ENCODE results near the gene ATRNL1. TPM values are rescaled to one million over a fixed set of nuclear protein-coding genes. Genes with fewer than 3 reads are reported as not detected.
"Not testable (repeated sequence)": the region's sequence is repeated elsewhere in the genome, so short reads cannot be mapped to it uniquely, and the experiment has no call there.

Gene ATRNL1
- polyA plus RNA-seq, 4 donors = 0.78 to 1.1 TPM; not detected in 2

DNA sequence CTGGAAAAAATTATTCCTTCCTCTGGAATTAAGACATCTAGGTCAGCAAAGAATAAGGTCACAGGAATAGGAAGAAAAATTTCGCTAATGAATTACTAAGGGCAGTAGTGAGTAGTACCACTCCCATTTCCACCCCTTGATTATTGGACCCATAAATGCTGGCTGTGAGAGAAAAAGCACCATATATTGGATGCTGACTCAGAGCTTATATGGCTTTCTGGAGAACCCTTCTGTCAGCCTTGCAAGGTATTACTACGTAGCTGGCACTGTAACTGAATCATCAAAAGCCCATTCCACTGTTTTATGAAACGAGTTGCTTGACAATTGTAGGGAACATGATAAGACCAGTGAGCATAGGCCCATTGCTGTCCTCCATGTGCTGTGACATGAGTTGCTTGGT is 179.3 kb downstream of the ATRNL1 start:
- FAIRE-seq (no peak), DNase-seq (peak in 1 of 2 donors; percentile 7)
- no peak overlapping the region for H3K27ac ChIP-seq (ENCODE audit: low read depth in 1 of 3, low read length in 2 of 3)
- H3K36me3 ChIP-seq (ENCODE audit: control insufficient read depth in 3 of 3, insufficient read depth in 2 of 3, low read depth in 1 of 3, low read length in 3 of 3) = no peaks in the 10 kb centered on the region
- H3K27me3 ChIP-seq (ENCODE audit: control insufficient read depth in 3 of 3, insufficient read depth in 3 of 3, low read length in 3 of 3) = no peaks in the 10 kb centered on the region
- no peaks in the 10 kb centered on the region for H3K9me3 ChIP-seq (ENCODE audit: control insufficient read depth in 2 of 2, insufficient read depth in 1 of 2, low read depth in 1 of 2, low read length in 1 of 2)
- H3K4me3 ChIP-seq (ENCODE audit: low read depth in 1 of 3, low read length in 3 of 3) = no peak overlapping the region
- 12 to 62% (median 36%) methylated on average over 3 of the region's 3 CpGs for WGBS, 3 donors
- no peaks in the 10 kb centered on the region for H3K4me1 ChIP-seq (ENCODE audit: control insufficient read depth in 3 of 3, insufficient read depth in 2 of 3, low read depth in 1 of 3, low read length in 2 of 3)

DNA sequence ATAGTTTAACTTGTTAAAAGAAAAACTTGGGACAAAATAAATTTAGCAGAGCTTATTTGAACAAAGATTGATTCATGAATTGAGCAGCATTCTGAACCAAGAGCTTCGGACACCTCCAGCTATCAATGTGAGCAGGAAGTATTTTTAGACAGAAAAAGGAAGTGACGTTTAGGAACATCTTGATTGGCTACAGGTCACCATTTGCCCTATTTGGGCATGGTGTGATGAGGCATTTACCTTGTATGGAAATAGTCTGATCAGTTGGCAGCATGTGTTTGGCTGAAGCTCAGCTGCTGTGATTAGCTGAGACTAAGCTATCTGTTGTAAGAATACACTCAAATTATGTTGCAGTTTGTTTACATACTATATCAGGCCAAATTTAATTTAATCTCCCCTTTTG is 185.1 kb downstream of the ATRNL1 start:
- H3K36me3 ChIP-seq (ENCODE audit: control insufficient read depth in 3 of 3, insufficient read depth in 2 of 3, low read depth in 1 of 3, low read length in 3 of 3) = no peaks in the 10 kb centered on the region
- DNase-seq (no peak), FAIRE-seq (no peak)
- H3K4me3 ChIP-seq (ENCODE audit: low read depth in 1 of 3, low read length in 3 of 3) = no peak overlapping the region
- H3K9me3 ChIP-seq (ENCODE audit: control insufficient read depth in 2 of 2, insufficient read depth in 1 of 2, low read depth in 1 of 2, low read length in 1 of 2) = no peaks in the 10 kb centered on the region
- H3K4me1 ChIP-seq (ENCODE audit: control insufficient read depth in 3 of 3, insufficient read depth in 2 of 3, low read depth in 1 of 3, low read length in 2 of 3) = no peaks in the 10 kb centered on the region
- no peak overlapping the region for H3K27ac ChIP-seq (ENCODE audit: low read depth in 1 of 3, low read length in 2 of 3)
- H3K27me3 ChIP-seq (ENCODE audit: control insufficient read depth in 3 of 3, insufficient read depth in 3 of 3, low read length in 3 of 3) = no peaks in the 10 kb centered on the region
- 56 to 64% (median 59%) methylated on average over 2 of the region's 2 CpGs for WGBS, 3 donors

DNA sequence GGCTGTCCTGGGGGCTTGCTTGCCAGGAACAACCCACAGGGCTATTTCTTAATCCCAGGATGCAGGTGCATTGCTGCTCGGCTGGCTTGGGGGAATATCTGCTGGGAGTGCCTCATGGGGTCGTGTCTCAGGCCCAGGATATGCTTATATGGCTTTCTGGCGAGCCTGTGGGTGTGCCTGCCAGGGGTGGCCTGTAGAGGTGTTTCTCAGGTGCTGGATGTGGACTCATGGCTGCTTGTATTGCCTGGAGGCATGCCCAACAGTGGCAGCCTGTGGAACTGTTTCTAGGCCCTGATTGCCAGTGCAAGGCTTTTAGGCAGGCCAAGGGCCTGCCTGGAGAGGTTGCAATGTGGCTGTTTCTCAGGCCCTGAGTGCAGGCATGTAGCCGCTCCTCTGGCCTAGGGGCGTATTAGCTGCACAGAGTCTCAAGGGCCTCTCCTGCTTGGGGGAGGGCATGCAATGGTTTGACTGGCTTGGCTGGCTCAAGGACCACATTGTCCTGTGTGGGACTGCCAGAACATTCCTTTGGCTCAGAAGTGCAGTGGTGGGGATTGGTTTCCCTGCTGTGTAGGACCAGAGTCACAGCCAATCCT is 202.1 kb downstream of the ATRNL1 start:
- FAIRE-seq = no peak
- H3K9me3 ChIP-seq (ENCODE audit: control insufficient read depth in 2 of 2, insufficient read depth in 1 of 2, low read depth in 1 of 2, low read length in 1 of 2) = peaks cover 0 to 9% of the 10 kb centered on the region in 2 donors
- no peak overlapping the region for H3K4me3 ChIP-seq (ENCODE audit: low read depth in 1 of 3, low read length in 3 of 3)
- no peaks in the 10 kb centered on the region for H3K4me1 ChIP-seq (ENCODE audit: control insufficient read depth in 3 of 3, insufficient read depth in 2 of 3, low read depth in 1 of 3, low read length in 2 of 3)
- no peak overlapping the region for H3K27ac ChIP-seq (ENCODE audit: low read depth in 1 of 3, low read length in 2 of 3)
- H3K27me3 ChIP-seq (ENCODE audit: control insufficient read depth in 3 of 3, insufficient read depth in 3 of 3, low read length in 3 of 3) = no peaks in the 10 kb centered on the region
- WGBS, 3 donors = 57 to 70% (median 62%) methylated on average over 5 of the region's 5 CpGs
- H3K36me3 ChIP-seq (ENCODE audit: control insufficient read depth in 3 of 3, insufficient read depth in 2 of 3, low read depth in 1 of 3, low read length in 3 of 3) = no peaks in the 10 kb centered on the region
- DNase-seq = no peak

DNA sequence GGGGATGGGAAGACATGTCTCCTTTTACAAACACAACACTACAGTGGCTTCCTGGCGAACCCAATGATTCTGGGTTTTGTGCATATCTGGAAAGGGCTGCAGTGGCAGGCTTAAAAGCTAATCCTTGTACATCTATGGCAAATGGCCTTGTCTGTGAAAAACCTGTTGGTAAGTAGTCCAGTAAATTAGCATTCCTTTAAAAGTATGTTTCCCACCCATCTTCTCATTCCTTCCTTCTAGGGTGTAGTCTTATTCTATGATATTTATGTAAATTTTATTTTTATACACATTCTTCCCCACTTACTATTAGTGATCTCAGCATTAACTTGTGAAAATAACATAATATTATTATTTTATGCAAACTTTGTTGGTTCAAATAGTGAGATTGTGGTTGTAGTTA is 206.9 kb downstream of the ATRNL1 start:
- WGBS, 3 donors = 65 to 85% (median 71%) methylated on average over 1 of the region's 1 CpG

DNA sequence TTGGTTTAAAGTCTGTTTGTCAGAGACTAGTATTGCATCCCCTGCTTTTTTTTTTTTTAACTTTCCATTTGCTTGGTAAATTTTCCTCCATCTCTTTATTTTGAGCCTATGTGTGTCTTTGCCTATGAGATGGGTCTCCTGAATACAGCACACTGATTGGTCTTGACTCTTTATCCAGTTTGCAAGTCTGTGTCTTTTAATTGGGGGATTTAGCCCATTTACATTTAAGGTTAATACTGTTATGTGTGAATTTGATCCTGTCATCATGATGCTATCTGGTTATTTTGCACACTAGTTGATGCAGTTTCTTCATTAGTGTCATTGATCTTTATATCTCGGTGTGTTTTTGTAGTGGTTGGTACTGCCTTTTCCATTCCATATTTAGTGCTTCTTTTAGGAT is 226.5 kb downstream of the ATRNL1 start:
- whole genome bisulfite sequencing, 3 donors = 90 to 95% (median 95%) methylated on average over 1 of the region's 1 CpG
- not testable (repeated sequence) for H3K27ac ChIP-seq (ENCODE audit: low read depth in 1 of 3, low read length in 2 of 3); H3K36me3 ChIP-seq (ENCODE audit: control insufficient read depth in 3 of 3, insufficient read depth in 2 of 3, low read depth in 1 of 3, low read length in 3 of 3); H3K4me3 ChIP-seq (ENCODE audit: low read depth in 1 of 3, low read length in 3 of 3); FAIRE-seq; H3K4me1 ChIP-seq (ENCODE audit: control insufficient read depth in 3 of 3, insufficient read depth in 2 of 3, low read depth in 1 of 3, low read length in 2 of 3); H3K27me3 ChIP-seq (ENCODE audit: control insufficient read depth in 3 of 3, insufficient read depth in 3 of 3, low read length in 3 of 3); H3K9me3 ChIP-seq (ENCODE audit: control insufficient read depth in 2 of 2, insufficient read depth in 1 of 2, low read depth in 1 of 2, low read length in 1 of 2); DNase-seq

More for the DNA sequence above, 206.9 kb downstream of the ATRNL1 start:
- Histone ChIP-seq H3K27me3 (ENCODE audit: control insufficient read depth in 3 of 3, insufficient read depth in 3 of 3, low read length in 3 of 3) (no peaks in the 10 kb centered on the region), H3K4me1 (ENCODE audit: control insufficient read depth in 3 of 3, insufficient read depth in 2 of 3, low read depth in 1 of 3, low read length in 2 of 3) (no peaks in the 10 kb centered on the region), H3K36me3 (ENCODE audit: control insufficient read depth in 3 of 3, insufficient read depth in 2 of 3, low read depth in 1 of 3, low read length in 3 of 3) (no peaks in the 10 kb centered on the region), H3K27ac (ENCODE audit: low read depth in 1 of 3, low read length in 2 of 3) (no peak overlapping the region), H3K4me3 (ENCODE audit: low read depth in 1 of 3, low read length in 3 of 3) (no peak overlapping the region), H3K9me3 (ENCODE audit: control insufficient read depth in 2 of 2, insufficient read depth in 1 of 2, low read depth in 1 of 2, low read length in 1 of 2) (peaks cover 0 to 5% of the 10 kb centered on the region in 2 donors)
- FAIRE-seq (no peak), DNase-seq (no peak)

DNA sequence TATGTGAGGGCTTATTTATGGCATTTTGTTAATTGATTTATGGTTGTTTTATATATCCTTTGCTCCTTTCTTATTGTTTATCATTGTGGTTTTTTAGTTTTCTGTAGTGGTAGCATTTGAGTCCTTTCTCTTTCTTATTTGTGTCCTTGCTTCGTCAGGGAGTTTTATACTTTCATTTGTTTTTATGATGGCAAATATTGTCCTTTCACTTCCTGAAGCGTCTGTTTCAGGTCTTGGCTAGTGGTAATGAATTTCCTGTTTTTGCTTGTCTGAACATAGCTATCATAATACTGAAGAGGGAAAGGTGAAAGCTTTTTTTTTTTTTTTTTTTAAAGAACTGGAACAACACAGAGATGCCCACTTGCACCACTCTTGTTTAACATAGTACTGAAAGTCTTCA is 228.2 kb downstream of the ATRNL1 start:
- no peaks in the 10 kb centered on the region for H3K4me1 ChIP-seq (ENCODE audit: control insufficient read depth in 3 of 3, insufficient read depth in 2 of 3, low read depth in 1 of 3, low read length in 2 of 3)
- no peak overlapping the region for H3K4me3 ChIP-seq (ENCODE audit: low read depth in 1 of 3, low read length in 3 of 3)
- peaks cover 0 to 2% of the 10 kb centered on the region in 2 donors for H3K9me3 ChIP-seq (ENCODE audit: control insufficient read depth in 2 of 2, insufficient read depth in 1 of 2, low read depth in 1 of 2, low read length in 1 of 2)
- H3K27ac ChIP-seq (ENCODE audit: low read depth in 1 of 3, low read length in 2 of 3) = no peak overlapping the region
- no peaks in the 10 kb centered on the region for H3K36me3 ChIP-seq (ENCODE audit: control insufficient read depth in 3 of 3, insufficient read depth in 2 of 3, low read depth in 1 of 3, low read length in 3 of 3)
- no peak for DNase-seq
- WGBS, 3 donors = 9 to 22% (median 18%) methylated on average over 2 of the region's 2 CpGs
- no peaks in the 10 kb centered on the region for H3K27me3 ChIP-seq (ENCODE audit: control insufficient read depth in 3 of 3, insufficient read depth in 3 of 3, low read length in 3 of 3)
- no peak for FAIRE-seq

DNA sequence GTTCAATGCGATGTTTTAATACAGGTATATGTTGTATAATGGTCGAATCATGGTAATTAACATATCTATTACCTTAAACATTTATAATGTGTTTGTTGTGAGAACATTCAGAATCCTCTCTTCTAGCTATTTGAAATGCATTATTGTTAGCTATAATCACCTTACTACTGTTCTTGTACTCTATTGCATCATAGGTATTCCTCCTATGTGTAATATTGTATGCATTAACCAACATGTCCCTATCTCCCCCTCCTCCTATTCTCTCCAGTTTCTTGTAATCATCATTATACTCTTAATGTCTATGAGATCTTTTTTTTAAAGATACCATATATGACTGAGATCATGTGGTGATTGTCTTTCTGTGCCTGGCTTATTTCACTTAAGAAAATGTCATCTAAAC is 235.2 kb downstream of the ATRNL1 start:
- WGBS, 3 donors = 78 to 88% (median 78%) methylated on average over 2 of the region's 2 CpGs

DNA sequence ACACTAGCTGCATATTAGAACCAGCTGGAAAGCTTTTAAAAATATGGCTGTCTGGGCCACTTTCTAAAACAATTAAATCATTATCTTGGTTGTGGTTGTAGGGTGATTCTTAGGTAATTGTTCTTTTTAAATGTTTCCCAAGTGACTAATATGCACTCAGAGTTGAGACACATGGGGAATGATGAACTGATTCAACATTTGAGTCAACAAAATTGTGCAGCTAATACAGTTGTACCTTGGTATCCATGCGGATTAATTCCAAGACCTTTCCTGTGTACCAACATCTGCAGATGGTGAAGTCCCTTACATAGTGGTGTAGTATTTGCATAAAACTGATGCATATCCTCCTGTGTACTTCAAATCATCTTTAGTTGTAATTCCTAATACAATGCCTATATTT is 242.2 kb downstream of the ATRNL1 start:
- 86 to 97% (median 93%) methylated on average over 1 of the region's 1 CpG for WGBS, 3 donors
- DNase-seq (no peak), FAIRE-seq (no peak)
- H3K4me3 ChIP-seq (ENCODE audit: low read depth in 1 of 3, low read length in 3 of 3) = no peak overlapping the region
- H3K4me1 ChIP-seq (ENCODE audit: control insufficient read depth in 3 of 3, insufficient read depth in 2 of 3, low read depth in 1 of 3, low read length in 2 of 3) = no peaks in the 10 kb centered on the region
- no peaks in the 10 kb centered on the region for H3K27me3 ChIP-seq (ENCODE audit: control insufficient read depth in 3 of 3, insufficient read depth in 3 of 3, low read length in 3 of 3)
- H3K27ac ChIP-seq (ENCODE audit: low read depth in 1 of 3, low read length in 2 of 3) = no peak overlapping the region
- H3K9me3 ChIP-seq (ENCODE audit: control insufficient read depth in 2 of 2, insufficient read depth in 1 of 2, low read depth in 1 of 2, low read length in 1 of 2) = no peaks in the 10 kb centered on the region
- H3K36me3 ChIP-seq (ENCODE audit: control insufficient read depth in 3 of 3, insufficient read depth in 2 of 3, low read depth in 1 of 3, low read length in 3 of 3) = no peaks in the 10 kb centered on the region

More for the DNA sequence above, 235.2 kb downstream of the ATRNL1 start:
- Histone ChIP-seq H3K4me3 (ENCODE audit: low read depth in 1 of 3, low read length in 3 of 3) (no peak overlapping the region), H3K36me3 (ENCODE audit: control insufficient read depth in 3 of 3, insufficient read depth in 2 of 3, low read depth in 1 of 3, low read length in 3 of 3) (no peaks in the 10 kb centered on the region), H3K9me3 (ENCODE audit: control insufficient read depth in 2 of 2, insufficient read depth in 1 of 2, low read depth in 1 of 2, low read length in 1 of 2) (no peaks in the 10 kb centered on the region), H3K27ac (ENCODE audit: low read depth in 1 of 3, low read length in 2 of 3) (no peak overlapping the region), H3K4me1 (ENCODE audit: control insufficient read depth in 3 of 3, insufficient read depth in 2 of 3, low read depth in 1 of 3, low read length in 2 of 3) (no peaks in the 10 kb centered on the region), H3K27me3 (ENCODE audit: control insufficient read depth in 3 of 3, insufficient read depth in 3 of 3, low read length in 3 of 3) (no peaks in the 10 kb centered on the region)
- no peak for DNase-seq
- FAIRE-seq = no peak

DNA sequence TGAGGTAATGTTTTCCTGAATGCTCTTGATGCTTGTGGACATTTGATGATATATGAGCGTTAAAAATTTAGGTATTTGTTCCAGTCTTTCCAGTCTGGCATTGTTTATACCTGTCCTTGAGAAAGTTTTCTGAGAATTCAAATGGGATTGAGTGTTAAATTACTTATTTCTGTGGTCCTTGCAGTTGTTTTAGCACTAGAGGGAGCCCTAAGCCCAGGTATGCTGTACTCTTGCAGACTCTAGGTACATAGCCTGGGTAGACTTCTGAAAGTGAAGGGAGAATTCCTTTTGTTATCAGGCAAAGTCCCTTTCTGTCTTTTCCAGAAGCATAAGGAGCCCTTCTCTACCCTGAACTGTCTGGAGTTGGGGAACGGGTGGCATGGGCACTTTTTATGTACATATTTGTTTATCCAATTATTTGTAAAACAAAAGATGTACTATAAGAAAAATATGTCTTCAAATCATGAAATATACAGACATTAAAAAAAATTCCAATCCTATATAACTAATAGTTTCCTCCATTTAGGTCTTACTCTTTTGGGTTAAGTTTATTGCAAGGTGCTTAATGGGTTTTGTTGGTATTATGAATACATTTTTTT is 262.1 kb downstream of the ATRNL1 start:
- Histone ChIP-seq H3K27me3 (ENCODE audit: control insufficient read depth in 3 of 3, insufficient read depth in 3 of 3, low read length in 3 of 3) (no peaks in the 10 kb centered on the region), H3K9me3 (ENCODE audit: control insufficient read depth in 2 of 2, insufficient read depth in 1 of 2, low read depth in 1 of 2, low read length in 1 of 2) (no peaks in the 10 kb centered on the region), H3K4me3 (ENCODE audit: low read depth in 1 of 3, low read length in 3 of 3) (no peak overlapping the region), H3K27ac (ENCODE audit: low read depth in 1 of 3, low read length in 2 of 3) (no peak overlapping the region), H3K36me3 (ENCODE audit: control insufficient read depth in 3 of 3, insufficient read depth in 2 of 3, low read depth in 1 of 3, low read length in 3 of 3) (no peaks in the 10 kb centered on the region), H3K4me1 (ENCODE audit: control insufficient read depth in 3 of 3, insufficient read depth in 2 of 3, low read depth in 1 of 3, low read length in 2 of 3) (no peaks in the 10 kb centered on the region)
- DNase-seq = peak; percentile 45 to 63
- WGBS, 3 donors = 5 to 7% (median 6%) methylated on average over 2 of the region's 2 CpGs
- no peak for FAIRE-seq
